GM12878 (cell line): ENCODE measurements around the gene EEPD1. TPM values are rescaled to one million over a fixed set of nuclear protein-coding genes. Genes with fewer than 3 reads are reported as not detected.

Experiments
- ATAC-seq: fragments of 200-7000 bp; cut with Tn5 transposase; 3 replicates; pipeline ENCODE4 v1.9.1; 2020; ENCODE audit warnings: mild to moderate bottlenecking, moderate library complexity
- BruUV-seq: library from RNA; stranded (reverse); fragments of 400-500 nt; replicated peaks from 2 replicates; lab custom pipeline; 2021; lab: Mats Ljungman, UMichigan
- CTCF ChIA-PET: fragments of 300-600 bp; sonication (Branson Sonifier 250); formaldehyde crosslinking; extraction: SDS; loops from one replicate; lab custom pipeline; 2021; ENCODE audit warnings: inconsistent platforms; lab: Yijun Ruan, JAX
- POLR2A ChIA-PET: fragments of 350-600 bp; formaldehyde crosslinking; extraction: SDS; loops from one replicate; lab custom pipeline; 2021; ENCODE audit warnings: inconsistent platforms; lab: Charles Lee
- RAD21 ChIA-PET: fragments of 300-600 bp; sonication (Branson Sonifier 250); formaldehyde crosslinking; loops from one replicate; lab custom pipeline; 2023; ENCODE audit warnings: antibody characterized with exemption; ENCODE audit not compliant: unreplicated experiment; lab: Charles Lee
- SMC1A ChIA-PET: fragments of 300-600 bp; sonication (Branson Sonifier 250); formaldehyde crosslinking; loops from one replicate; lab custom pipeline; 2023; ENCODE audit not compliant: unreplicated experiment, uncharacterized antibody; lab: Charles Lee
- DNase-seq: peaks from one replicate; pipeline ENCODE4 v3.0.0-alpha.2; 2011; ENCODE audit warnings: low read depth, low spot score
- FAIRE-seq: peaks from 3 replicates; lab custom pipeline; 2011; peaks lifted over from hg19 to GRCh38; lab: Jason Lieb, UNC
- H2AFZ ChIP-seq: 2 replicates; pipeline ENCODE4 v1.6.0; 2011; ENCODE audit warnings: low read depth, low read length, control low read depth; ENCODE audit not compliant: control insufficient read depth
- H3K27ac ChIP-seq: 2 replicates; pipeline ENCODE4 v1.5.1; 2011; ENCODE audit warnings: control low read depth; ENCODE audit not compliant: control insufficient read depth, insufficient read depth
- H3K27me3 ChIP-seq, 2 experiments: replicated peaks in 1 of 2; 2 replicates each; pipeline versions ENCODE4 v1.6.0 to v1.6.1; 2011; ENCODE audit warnings: low read length in 1 of 2; ENCODE audit not compliant: control insufficient read depth in 2 of 2, insufficient read depth in 2 of 2
- H3K36me3 ChIP-seq, 2 experiments: 2 replicates each; pipeline ENCODE4 v1.5.1; 2011; ENCODE audit warnings: low read length in 1 of 2; ENCODE audit not compliant: control insufficient read depth in 2 of 2, insufficient read depth in 2 of 2
- H3K4me1 ChIP-seq: 2 replicates; pipeline ENCODE4 v1.6.1; 2011; ENCODE audit warnings: mild to moderate bottlenecking, low read length, moderate library complexity, mixed read lengths; ENCODE audit not compliant: control insufficient read depth, insufficient read depth
- H3K4me2 ChIP-seq: 2 replicates; pipeline ENCODE4 v1.6.0; 2011; ENCODE audit warnings: control low read depth; ENCODE audit not compliant: control insufficient read depth, insufficient read depth
- H3K4me3 ChIP-seq: fragments of 200-600 bp; sonication (generic); 2 replicates; pipeline ENCODE4 v1.5.1; 2016
- H3K79me2 ChIP-seq: 2 replicates; pipeline ENCODE4 v1.6.0; 2011; ENCODE audit warnings: low read length; ENCODE audit not compliant: control insufficient read depth, insufficient read depth
- H3K9ac ChIP-seq: 2 replicates; pipeline ENCODE4 v1.8.0; 2011; ENCODE audit warnings: low read length, control low read depth, mixed read lengths; ENCODE audit not compliant: control insufficient read depth, insufficient read depth
- H3K9me3 ChIP-seq: replicated peaks from 3 replicates; pipeline ENCODE4 v1.5.1; 2011; ENCODE audit warnings: mild to moderate bottlenecking, low read length; ENCODE audit not compliant: control insufficient read depth, insufficient read depth
- H4K20me1 ChIP-seq: 2 replicates; pipeline ENCODE4 v1.6.0; 2011; ENCODE audit not compliant: control insufficient read depth, insufficient read depth
- BCL3 ChIP-seq: IDR thresholded peaks from 2 replicates; pipeline ENCODE4 v1.6.1; 2011; ENCODE audit warnings: borderline replicate concordance, low read depth, mild to moderate bottlenecking, moderate library complexity, low read length; ENCODE audit not compliant: insufficient read depth, poor library complexity, severe bottlenecking
- CHD2 ChIP-seq: IDR thresholded peaks from 2 replicates; pipeline ENCODE4 v1.6.1; 2011; ENCODE audit warnings: low read depth, low read length, improper control_type of control experiment, borderline replicate concordance
- HDAC6 ChIP-seq: fragments of 200-600 bp; sonication (generic); IDR thresholded peaks from one replicate; pipeline ENCODE4 v1.8.0; 2017; ENCODE audit warnings: antibody characterized with exemption; ENCODE audit not compliant: unreplicated experiment
- MAX ChIP-seq: IDR thresholded peaks from 2 replicates; pipeline ENCODE4 v1.6.1; 2012; ENCODE audit warnings: low read depth, low read length, improper control_type of control experiment
- MEF2A ChIP-seq: IDR thresholded peaks from 2 replicates; pipeline ENCODE4 v1.6.1; 2011; ENCODE audit warnings: low read depth, mild to moderate bottlenecking, low read length, moderate library complexity; ENCODE audit not compliant: insufficient read depth
- PML ChIP-seq: IDR thresholded peaks from 2 replicates; pipeline ENCODE4 v1.6.1; 2012; ENCODE audit warnings: low read length, inconsistent platforms
- RAD51 ChIP-seq: fragments of 450-650 bp; IDR thresholded peaks from 2 replicates; pipeline ENCODE4 v1.6.1; 2016; ENCODE audit warnings: moderate library complexity, mild to moderate bottlenecking, inconsistent platforms
- SMARCA5 ChIP-seq: fragments of 450-650 bp; IDR thresholded peaks from 2 replicates; pipeline ENCODE4 v1.6.1; 2017; ENCODE audit warnings: mild to moderate bottlenecking
- SRF ChIP-seq, 2 experiments: IDR thresholded peaks; 2 replicates each; pipeline ENCODE4 v1.6.1; 2011; ENCODE audit warnings: low read depth in 2 of 2, low read length in 2 of 2, mild to moderate bottlenecking in 1 of 2, moderate library complexity in 1 of 2
- TARDBP ChIP-seq: IDR thresholded peaks from 2 replicates; pipeline ENCODE4 v1.6.1; 2016; ENCODE audit warnings: borderline replicate concordance
- TCF7 ChIP-seq: IDR thresholded peaks from 2 replicates; pipeline ENCODE4 v1.6.1; 2014; ENCODE audit warnings: antibody characterized with exemption, borderline replicate concordance
- ZNF24 ChIP-seq: fragments of 450-650 bp; IDR thresholded peaks from 2 replicates; pipeline ENCODE4 v1.6.1; 2017; ENCODE audit warnings: antibody characterized with exemption, mild to moderate bottlenecking
- WGBS: methylation state at CpG from one replicate; pipeline ENCODE4 v1.1.6; 2016; ENCODE audit warnings: low lambda C conversion rate; ENCODE audit not compliant: insufficient replicate concordance, insufficient coverage; ENCODE audit errors: missing lambda C conversion rate; 5-methylcytosine and 5-hydroxymethylcytosine counted together
- in situ Hi-C: fragments of 300-500 bp; cut with MboI; formaldehyde crosslinking; loops from 9 replicates; pipeline ENCODE4 v1.14.3; 2018; ENCODE audit warnings: mixed read lengths
- intact Hi-C: fragments of 100-400 bp; cut with micrococcal nuclease; formaldehyde crosslinking; loops from one replicate; pipeline ENCODE4 v1.14.2; 2022; ENCODE audit not compliant: unreplicated experiment
- polyA plus RNA-seq, 11 experiments: library from polyadenylated mRNA; depleted of rRNA in 4 of 11; unstranded in 6 of 11; stranded (reverse) in 5 of 11; fragments of >200 nt; fragmentation: Nextera tagmentation in 4 of 11; fragmentation: Illumina TruSeq in 1 of 11; extraction: Ambion mirVana in 4 of 11; extraction: Trizol in 1 of 11; gene quantifications; 1 replicate in 1 of 11; 2 replicates in 10 of 11; pipeline versions ENCODE4 v1.2.1 to v1.2.3, GENCODE V29; 2011 to 2016; ENCODE audit warnings: inconsistent platforms in 2 of 11, missing spikeins in 2 of 11, low read depth in 1 of 11
- total RNA-seq, 4 experiments: library from RNA; depleted of rRNA in 3 of 4; stranded (reverse); fragments of >200 nt in 3 of 4; fragmentation: Illumina TruSeq in 1 of 4; extraction: Trizol in 1 of 4; gene quantifications; 2 replicates each; pipeline versions ENCODE4 v1.2.1 to v1.2.3, GENCODE V29; 2013 to 2021

The EEPD1 gene
- total and polyA plus RNA-seq, 10 of the 15 experiments (the other 5 are each of a cell fraction or from before 2014, with no cell fraction given): 0.24 to 2.8 (median 0.86) TPM; not detected in 1

- TF ChIP-seq SRF (IDR thresholded peaks at IDR 0.05; ENCODE audit: low read depth in 2 of 2, low read length in 2 of 2): no peak
- TF ChIP-seq MEF2A: no peak
- TF ChIP-seq TCF7: no peak
- TF ChIP-seq PML: no peak
Observed at GRCh38 chr7:36190447-36191291, 37.6 kb downstream of the EEPD1 start (continued).

- Histone ChIP-seq H3K27ac (no peak overlapping the region), H3K4me3 (peak overlapping the region; percentile 36; the same call in 1 of the 2 replicates), H3K79me2 (no peaks in the 10 kb centered on the region), H4K20me1 (no peaks in the 10 kb centered on the region), H3K36me3 (no peaks in the 10 kb centered on the region), H3K9ac (no peak overlapping the region), H3K27me3 (no peaks in the 10 kb centered on the region), H3K4me1 (no peaks in the 10 kb centered on the region), H2AFZ (peak overlapping the region; percentile 29; the same call in 1 of the 2 replicates), H3K9me3 (no peaks in the 10 kb centered on the region), H3K4me2 (peak overlapping the region; percentile 67)
- intact Hi-C loops: loop anchor here (5.0 kb wide), 1 partner anchor 71 kb away; no protein-coding TSS in a partner anchor
- ChIA-PET RAD21 (interaction anchor here (0.8 to 2.5 kb wide), 9 partner anchors 9 to 462 kb away, joined by 3 to 10 read pairs (median 4); no protein-coding TSS in a partner anchor), CTCF (interaction anchor here (1.0 to 1.2 kb wide), 6 partner anchors 64 to 111 kb away, joined by 3 read pairs; no protein-coding TSS in a partner anchor), POLR2A (interaction anchor here (1.0 to 1.2 kb wide), 2 partner anchors 20 to 35 kb away, joined by 3 read pairs; no protein-coding TSS in a partner anchor), SMC1A (interaction anchor here (1.1 to 4.2 kb wide), 11 partner anchors 10 to 91 kb away, joined by 3 to 17 read pairs (median 3); no protein-coding TSS in a partner anchor)
- in situ Hi-C loops: no loop called here
- 31% methylated on average over 7 of the region's 7 CpGs for WGBS
- DNase-seq: no peak
- no peak for FAIRE-seq
- TF ChIP-seq CHD2 (no peak), TARDBP (no peak), ZNF24 (0 out of 2 replicates have a peak, but pooled peaks have one; percentile 10), HDAC6 (no peak), RAD51 (no peak), SMARCA5 (no peak), MAX (no peak), BCL3 (no peak), SRF (IDR thresholded peaks at IDR 0.05; ENCODE audit: low read depth in 2 of 2, low read length in 2 of 2) (no peak)
- peak; percentile 47 for ATAC-seq
- TSS peak; percentile 89 for BruUV-seq
Observed at GRCh38 chr7:36191292-36191920, 38.4 kb downstream of the EEPD1 start.
